Keratinocyte (primary cell): Measurements from ENCODE around the gene GSPT1. TPM values are rescaled to one million over a fixed set of nuclear protein-coding genes. Genes with fewer than 3 reads are reported as not detected.

ENCODE experiments used
- DNase-seq: peaks from one replicate; pipeline ENCODE4 v3.0.0-alpha.2; 2011; ENCODE audit warnings: low read depth, missing footprints, low spot score
- FAIRE-seq: peaks from 2 replicates; lab custom pipeline; 2011; peaks lifted over from hg19 to GRCh38; lab: Jason Lieb, UNC
- H2AFZ ChIP-seq: 2 replicates; pipeline ENCODE4 v1.6.0; 2012; ENCODE audit warnings: low read length, control low read depth, inconsistent platforms; ENCODE audit not compliant: control insufficient read depth
- H3K27ac ChIP-seq: 2 replicates; pipeline ENCODE4 v1.5.1; 2011; ENCODE audit warnings: low read length; ENCODE audit not compliant: control insufficient read depth, insufficient read depth
- H3K27me3 ChIP-seq: 3 replicates; pipeline ENCODE4 v1.6.0; 2011; ENCODE audit warnings: low read length; ENCODE audit not compliant: control insufficient read depth, insufficient read depth; ENCODE audit errors: extremely low read depth
- H3K36me3 ChIP-seq, 2 experiments: 2 replicates in 1 of 2; 3 replicates in 1 of 2; pipeline ENCODE4 v1.5.1; 2011; ENCODE audit warnings: low read length in 2 of 2, mild to moderate bottlenecking in 1 of 2; ENCODE audit not compliant: control insufficient read depth in 2 of 2, insufficient read depth in 2 of 2; ENCODE audit errors: extremely low read depth in 1 of 2
- H3K4me1 ChIP-seq: 3 replicates; pipeline ENCODE4 v1.5.1; 2011; ENCODE audit warnings: low read length; ENCODE audit not compliant: control insufficient read depth, insufficient read depth; ENCODE audit errors: extremely low read depth
- H3K4me2 ChIP-seq: 3 replicates; pipeline ENCODE4 v1.6.0; 2011; ENCODE audit warnings: low read depth, low read length; ENCODE audit not compliant: control insufficient read depth, insufficient read depth; ENCODE audit errors: extremely low read depth
- H3K4me3 ChIP-seq, 3 experiments: fragments of 200-600 bp in 1 of 3; sonication (generic) in 1 of 3; 2 replicates in 2 of 3; 3 replicates in 1 of 3; pipeline ENCODE4 v1.5.1; 2011 to 2016; ENCODE audit warnings: low read length in 3 of 3, mild to moderate bottlenecking in 3 of 3, control low read depth in 2 of 3, inconsistent platforms in 1 of 3, low read depth in 1 of 3, mixed read lengths in 1 of 3, mixed run types in 1 of 3, moderate library complexity in 1 of 3; ENCODE audit not compliant: control insufficient read depth in 2 of 3, insufficient read depth in 2 of 3; ENCODE audit errors: extremely low read depth in 1 of 3
- H3K79me2 ChIP-seq: 2 replicates; pipeline ENCODE4 v1.6.0; 2012; ENCODE audit warnings: low read length; ENCODE audit not compliant: control insufficient read depth, insufficient read depth
- H3K9ac ChIP-seq: 3 replicates; pipeline ENCODE4 v1.6.0; 2011; ENCODE audit warnings: low read length; ENCODE audit not compliant: control insufficient read depth, insufficient read depth; ENCODE audit errors: extremely low read depth
- H3K9me1 ChIP-seq: 3 replicates; pipeline ENCODE4 v1.6.0; 2011; ENCODE audit warnings: low read length; ENCODE audit not compliant: control insufficient read depth, insufficient read depth; ENCODE audit errors: extremely low read depth
- H3K9me3 ChIP-seq: 2 replicates; pipeline ENCODE4 v1.5.1; 2012; ENCODE audit warnings: low read depth, low read length; ENCODE audit not compliant: control insufficient read depth
- H4K20me1 ChIP-seq: 3 replicates; pipeline ENCODE4 v1.6.0; 2011; ENCODE audit warnings: low read length; ENCODE audit not compliant: control insufficient read depth, insufficient read depth; ENCODE audit errors: extremely low read depth
- EZH2 ChIP-seq: IDR thresholded peaks from one replicate; pipeline ENCODE4 v1.6.1; 2012; ENCODE audit warnings: inconsistent platforms, mild to moderate bottlenecking, low read length, moderate library complexity
- dilution Hi-C: fragments of 300-500 bp; cut with MboI; formaldehyde crosslinking; loops from one replicate; pipeline ENCODE4 v1.7.0; 2020; ENCODE audit warnings: low sequenced_read_pairs; ENCODE audit not compliant: extremely low pct_ligation_motif_present
- polyA plus RNA-seq, 5 experiments: library from polyadenylated mRNA; depleted of rRNA in 3 of 5; stranded (reverse) in 3 of 5; stranded (forward) in 1 of 5; unstranded in 1 of 5; fragments of >200 nt; gene quantifications; 1 replicate in 1 of 5; 2 replicates in 3 of 5; 3 replicates in 1 of 5; pipeline versions ENCODE4 v1.2.1 to v1.2.3, GENCODE V29; 2011 to 2012; ENCODE audit warnings: missing spikeins in 2 of 5, low read depth in 1 of 5, low replicate concordance in 1 of 5
- TF ChIP-seq, protein P1 (sequence below), 3 experiments: IDR thresholded peaks in 1 of 3; conservative IDR thresholded peaks in 1 of 3; optimal IDR thresholded peaks in 1 of 3; 2 replicates in 2 of 3; 3 replicates in 1 of 3; pipeline versions ENCODE3 to v1.5.1; 2011; ENCODE audit warnings: low read length in 3 of 3, mild to moderate bottlenecking in 3 of 3, moderate library complexity in 2 of 3, control low read depth in 1 of 3, inconsistent platforms in 1 of 3; ENCODE audit not compliant: insufficient read depth in 2 of 3; ENCODE audit errors: extremely low read depth in 1 of 3

The GSPT1 gene
- polyA plus RNA-seq, 1 donor (not counting 4 experiments of a cell fraction or from before 2014, with no cell fraction given): 163 TPM

DNA sequence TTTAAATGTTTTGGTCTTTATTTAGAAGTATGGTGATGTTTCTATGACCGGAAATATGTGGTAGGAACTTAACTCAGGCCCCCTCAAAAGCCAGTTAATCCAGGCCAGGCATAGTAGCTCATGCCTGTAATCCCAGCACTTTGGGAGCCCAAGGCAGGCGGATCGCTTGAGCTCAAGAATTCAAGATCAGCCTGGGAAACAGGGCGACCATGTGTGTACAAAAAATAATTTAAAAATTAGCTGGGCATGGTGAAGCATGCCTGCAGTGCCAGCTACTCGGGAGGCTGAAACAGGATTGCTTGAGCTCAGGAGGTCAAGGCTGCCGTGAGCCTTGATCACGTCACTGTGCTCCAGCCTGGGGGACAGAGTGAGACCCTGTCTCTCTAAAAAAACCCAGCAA lies 74.7 kb downstream of the GSPT1 start:
- FAIRE-seq: no peak
- no peak overlapping the region for H3K4me3 ChIP-seq
- no peaks in the 10 kb centered on the region for H3K9me3 ChIP-seq
- TF ChIP-seq, protein P1, sequence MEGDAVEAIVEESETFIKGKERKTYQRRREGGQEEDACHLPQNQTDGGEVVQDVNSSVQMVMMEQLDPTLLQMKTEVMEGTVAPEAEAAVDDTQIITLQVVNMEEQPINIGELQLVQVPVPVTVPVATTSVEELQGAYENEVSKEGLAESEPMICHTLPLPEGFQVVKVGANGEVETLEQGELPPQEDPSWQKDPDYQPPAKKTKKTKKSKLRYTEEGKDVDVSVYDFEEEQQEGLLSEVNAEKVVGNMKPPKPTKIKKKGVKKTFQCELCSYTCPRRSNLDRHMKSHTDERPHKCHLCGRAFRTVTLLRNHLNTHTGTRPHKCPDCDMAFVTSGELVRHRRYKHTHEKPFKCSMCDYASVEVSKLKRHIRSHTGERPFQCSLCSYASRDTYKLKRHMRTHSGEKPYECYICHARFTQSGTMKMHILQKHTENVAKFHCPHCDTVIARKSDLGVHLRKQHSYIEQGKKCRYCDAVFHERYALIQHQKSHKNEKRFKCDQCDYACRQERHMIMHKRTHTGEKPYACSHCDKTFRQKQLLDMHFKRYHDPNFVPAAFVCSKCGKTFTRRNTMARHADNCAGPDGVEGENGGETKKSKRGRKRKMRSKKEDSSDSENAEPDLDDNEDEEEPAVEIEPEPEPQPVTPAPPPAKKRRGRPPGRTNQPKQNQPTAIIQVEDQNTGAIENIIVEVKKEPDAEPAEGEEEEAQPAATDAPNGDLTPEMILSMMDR (optimal IDR thresholded peaks at IDR 0.05 in 1 of 3, IDR thresholded peaks at IDR 0.05 in 1 of 3, conservative IDR thresholded peaks at IDR 0.05 in 1 of 3; ENCODE audit: extremely low read depth in 1 of 3, insufficient read depth in 2 of 3, low read length in 3 of 3): no peak
- no peak for TF ChIP-seq EZH2
- peaks cover 13% of the 10 kb centered on the region for H4K20me1 ChIP-seq
- no peak overlapping the region for H3K9ac ChIP-seq
- H3K79me2 ChIP-seq: peaks cover 32% of the 10 kb centered on the region
- H3K4me1 ChIP-seq: peaks cover 11% of the 10 kb centered on the region
- H3K27me3 ChIP-seq: no peaks in the 10 kb centered on the region
- dilution Hi-C loops: no loop called here
- no peak overlapping the region for H3K27ac ChIP-seq
- no peak for DNase-seq
- no peak overlapping the region for H2AFZ ChIP-seq
- no peak overlapping the region for H3K4me2 ChIP-seq
- peaks cover 51 to 62% of the 10 kb centered on the region in 2 experiments for H3K36me3 ChIP-seq
- H3K9me1 ChIP-seq: peaks cover 2% of the 10 kb centered on the region

GRCh38 chr16:11836650-11837244 lies 79.0 kb downstream of the GSPT1 start:
- Histone ChIP-seq H4K20me1 (peaks cover 5% of the 10 kb centered on the region), H3K9me1 (peaks cover 2% of the 10 kb centered on the region), H3K36me3 (peaks cover 29 to 37% of the 10 kb centered on the region in 2 experiments), H3K9ac (no peak overlapping the region), H3K27ac (no peak overlapping the region), H3K4me3 (no peak overlapping the region), H2AFZ (no peak overlapping the region), H3K9me3 (no peaks in the 10 kb centered on the region), H3K27me3 (no peaks in the 10 kb centered on the region), H3K79me2 (peaks cover 5% of the 10 kb centered on the region), H3K4me2 (no peak overlapping the region), H3K4me1 (peaks cover 18% of the 10 kb centered on the region)
- FAIRE-seq (peak; percentile 43), DNase-seq (no peak)
- dilution Hi-C loops: no loop called here
- TF ChIP-seq, protein P1 (optimal IDR thresholded peaks at IDR 0.05 in 1 of 3, IDR thresholded peaks at IDR 0.05 in 1 of 3, conservative IDR thresholded peaks at IDR 0.05 in 1 of 3; ENCODE audit: extremely low read depth in 1 of 3, insufficient read depth in 2 of 3, low read length in 3 of 3): no peak
- TF ChIP-seq EZH2: no peak
